IPS-NIHi7 (cell line): ENCODE results near the gene TRIM26.

Source experiments
- DNase-seq: peaks from one replicate; pipeline ENCODE4 v3.0.0; 2012; ENCODE audit warnings: mixed read lengths; ENCODE audit errors: extremely low spot score

TRIM26 gene

DNA sequence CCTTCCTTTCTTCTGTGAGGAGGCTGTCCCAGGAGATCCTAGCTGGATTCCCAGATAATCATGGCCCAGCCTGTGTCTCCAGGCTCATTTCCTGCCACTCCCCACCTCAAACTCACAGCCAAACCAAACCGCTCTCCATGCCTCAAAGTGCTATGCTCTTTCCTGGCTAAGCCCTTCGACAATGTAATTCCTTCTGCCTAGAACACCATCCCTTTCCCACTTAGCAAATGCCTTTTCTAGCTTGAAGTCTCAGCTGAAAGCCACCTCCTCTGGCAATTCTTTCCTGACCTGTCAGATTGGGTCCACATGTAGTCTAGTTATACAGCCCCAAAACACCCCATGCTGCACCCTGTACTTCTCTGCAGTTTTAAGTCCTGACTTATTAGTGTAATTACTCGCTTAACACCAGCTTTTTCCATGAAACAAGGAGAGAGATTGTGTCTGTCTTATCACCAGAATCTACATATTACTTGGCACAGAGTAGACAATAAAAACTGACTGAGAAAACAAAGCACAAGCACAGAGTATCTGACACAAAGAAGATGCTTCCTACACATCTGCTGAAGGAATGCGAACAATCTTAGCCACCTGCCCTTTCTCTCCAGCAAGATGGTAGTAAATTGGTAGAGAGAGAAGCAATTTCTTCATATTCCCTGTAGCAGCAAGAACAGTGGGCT is 5.4 kb downstream of the TRIM26 start:
- no peak for DNase-seq

DNA sequence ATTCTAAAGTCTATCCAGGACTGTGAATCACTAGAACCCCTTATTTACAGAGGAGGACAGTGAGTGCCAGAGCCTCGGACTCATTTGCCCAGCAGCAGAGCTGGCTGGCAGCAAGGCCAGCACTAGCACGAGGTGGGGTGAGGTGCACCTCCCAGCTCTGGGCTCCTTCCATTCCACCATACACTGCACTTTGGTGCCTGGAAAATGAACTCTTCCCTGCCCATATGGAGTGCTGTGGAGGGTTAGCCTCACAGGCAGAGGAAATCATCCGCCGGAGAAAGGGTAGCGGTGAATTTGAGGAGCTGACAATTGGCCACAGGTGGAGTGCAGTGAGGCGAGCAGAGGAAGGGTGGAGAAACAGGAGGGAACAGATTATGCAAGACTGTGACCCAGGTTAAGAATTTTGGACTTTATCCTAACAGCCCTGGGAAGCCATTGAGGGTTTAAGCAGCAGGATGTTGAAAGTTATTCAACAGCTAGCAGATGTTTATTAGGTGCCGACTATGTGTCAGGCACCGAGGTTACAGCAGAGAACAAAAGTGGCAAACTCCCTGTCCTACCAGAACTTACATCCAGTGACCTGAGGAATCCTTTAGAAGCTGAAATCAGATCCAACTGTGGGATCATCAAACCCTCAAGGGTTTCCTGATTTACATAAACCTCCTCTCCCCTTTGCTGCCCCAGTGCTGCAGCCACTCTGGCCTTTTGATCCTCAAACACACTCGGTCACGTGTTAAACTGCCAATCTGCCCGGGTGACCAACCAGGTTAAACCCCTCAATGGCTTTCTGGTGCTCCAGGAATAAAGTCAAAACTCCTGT is 6.2 kb downstream of the TRIM26 start:
- DNase-seq = peak; percentile 35

DNA sequence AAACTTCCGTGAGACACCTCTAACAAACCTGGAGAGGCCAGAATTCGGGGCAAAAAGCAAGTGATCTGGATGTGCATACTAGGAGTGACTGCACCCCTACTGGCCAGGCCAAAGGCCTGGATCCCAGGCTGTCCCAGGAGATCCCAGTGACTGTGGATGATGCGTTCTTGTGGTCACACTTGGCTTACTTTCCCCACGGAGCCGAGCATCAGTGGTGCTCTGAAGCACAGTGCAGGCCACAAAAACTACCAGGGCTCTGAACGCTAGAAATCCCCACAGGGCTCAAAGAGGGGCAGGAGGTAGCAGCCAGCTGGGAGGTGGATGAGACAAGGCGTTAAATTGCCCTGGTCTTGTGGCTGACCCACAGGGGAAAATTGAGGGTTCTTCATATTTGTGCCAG is 7.1 kb downstream of the TRIM26 start:
- no peak for DNase-seq

DNA sequence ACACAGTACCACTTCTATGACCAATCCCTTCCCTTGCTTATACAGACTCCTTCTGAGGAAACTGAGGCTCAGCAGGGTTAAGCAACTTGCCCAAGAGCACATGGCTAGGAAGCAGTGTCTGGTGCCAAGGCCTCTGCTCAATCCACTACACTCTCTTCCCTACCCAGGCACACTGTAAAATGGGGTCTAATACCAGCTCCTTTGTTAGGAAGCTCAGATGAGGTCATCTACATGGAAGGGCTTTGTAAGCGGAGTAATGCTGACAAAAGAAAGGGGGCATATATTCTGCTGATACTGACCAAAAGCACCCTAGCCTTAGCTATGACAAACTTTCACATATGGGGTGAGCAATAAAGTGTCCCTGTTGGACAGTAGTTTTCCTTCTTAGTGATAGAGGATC is 9.1 kb downstream of the TRIM26 start:
- DNase-seq = no peak

DNA sequence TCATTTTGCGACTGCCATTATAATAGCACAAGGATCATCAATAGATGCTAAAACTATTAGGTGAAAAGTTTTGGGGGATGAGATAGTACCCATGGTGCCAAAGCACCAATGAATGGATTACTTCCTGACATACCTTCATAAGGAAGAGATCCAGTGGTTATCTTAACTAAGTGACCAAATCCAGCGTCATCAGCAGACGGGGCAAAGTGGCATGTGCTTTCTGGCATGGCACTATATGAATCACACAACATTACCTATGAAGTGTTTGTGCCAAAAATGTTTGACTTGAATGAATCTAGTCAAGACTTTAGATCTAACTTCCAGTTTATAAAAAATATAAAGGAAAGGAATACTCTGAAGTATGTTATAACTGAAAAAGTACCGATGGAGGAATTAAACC is 10.8 kb downstream of the TRIM26 start:
- no peak for DNase-seq

DNA sequence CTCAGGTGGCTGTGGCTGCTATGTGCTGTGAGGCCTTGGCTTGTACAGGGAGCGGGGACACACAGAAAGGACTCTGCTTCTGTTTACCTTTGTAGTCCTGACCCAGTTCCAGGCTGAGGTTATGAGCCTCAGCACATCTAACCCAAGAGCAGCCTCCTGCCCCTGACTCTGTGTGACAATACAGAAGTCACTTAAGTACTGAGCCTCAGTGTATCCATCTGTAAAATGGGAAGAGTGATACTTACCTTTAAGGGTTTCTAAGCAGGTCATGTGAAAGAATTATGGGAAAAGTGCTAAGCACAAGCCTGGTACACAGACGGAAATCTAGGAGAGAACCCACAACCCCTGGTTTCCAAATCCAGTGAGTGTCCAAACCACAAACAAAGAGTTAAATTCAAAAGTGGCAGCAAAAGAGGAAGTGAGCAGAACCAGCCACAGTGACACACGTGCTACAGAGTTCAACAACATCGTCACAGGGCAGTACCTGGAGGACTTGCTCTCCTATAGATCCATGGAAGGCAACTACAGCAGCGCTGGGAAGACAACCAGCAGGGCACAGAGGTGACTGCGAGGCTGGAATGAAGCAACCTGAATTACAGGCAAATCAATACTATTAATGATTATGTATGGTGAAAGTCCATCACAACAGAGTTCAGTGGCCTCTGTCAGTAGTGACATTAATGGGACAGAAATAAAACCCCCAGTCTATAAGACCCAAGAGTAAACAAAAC is 12.5 kb downstream of the TRIM26 start:
- DNase-seq = no peak

DNA sequence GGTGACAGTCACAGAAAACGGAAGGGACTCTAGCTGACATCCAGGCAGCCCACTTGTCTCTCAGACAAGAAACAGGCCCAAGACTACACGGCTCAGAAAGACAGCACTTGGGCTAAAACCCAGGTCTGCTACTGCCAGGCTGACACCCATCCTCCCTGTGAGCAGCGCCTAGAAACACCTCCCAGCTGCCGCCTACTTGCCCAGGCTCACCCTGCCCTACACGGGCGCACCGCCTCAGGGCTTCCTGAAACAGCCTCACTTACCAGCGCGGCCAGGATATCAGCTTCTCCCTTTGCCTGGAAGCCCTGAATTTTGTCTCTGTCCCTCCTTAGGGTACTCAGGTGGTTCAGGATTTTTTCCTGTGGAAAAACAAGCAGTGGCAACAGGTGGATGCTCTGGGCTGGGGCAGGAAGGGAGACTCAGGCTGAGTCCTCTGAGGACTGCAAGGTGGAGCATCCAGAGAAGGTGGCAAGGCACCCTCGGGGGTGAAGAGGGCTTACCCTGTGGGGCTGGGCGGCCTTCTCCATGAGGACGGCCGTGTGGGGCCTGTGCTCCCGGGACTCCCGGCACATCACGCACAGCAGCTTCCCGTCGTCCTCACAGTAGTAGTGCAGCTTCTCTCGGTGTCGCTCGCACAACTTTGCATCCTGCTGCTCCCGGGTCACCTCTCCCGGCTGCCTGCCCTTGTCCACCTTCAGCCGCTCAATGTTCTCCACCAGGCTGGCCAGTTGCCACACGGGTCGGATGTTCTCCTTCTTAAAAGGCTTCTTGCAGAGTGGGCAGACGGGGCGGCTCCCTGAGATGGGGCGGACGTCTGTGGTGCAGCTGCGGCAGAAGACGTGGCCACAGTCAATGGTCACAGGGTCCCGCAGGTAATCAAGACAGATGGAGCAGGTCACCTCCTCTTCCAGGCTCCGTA is 14.8 kb downstream of the TRIM26 start:
- no peak for DNase-seq

DNA sequence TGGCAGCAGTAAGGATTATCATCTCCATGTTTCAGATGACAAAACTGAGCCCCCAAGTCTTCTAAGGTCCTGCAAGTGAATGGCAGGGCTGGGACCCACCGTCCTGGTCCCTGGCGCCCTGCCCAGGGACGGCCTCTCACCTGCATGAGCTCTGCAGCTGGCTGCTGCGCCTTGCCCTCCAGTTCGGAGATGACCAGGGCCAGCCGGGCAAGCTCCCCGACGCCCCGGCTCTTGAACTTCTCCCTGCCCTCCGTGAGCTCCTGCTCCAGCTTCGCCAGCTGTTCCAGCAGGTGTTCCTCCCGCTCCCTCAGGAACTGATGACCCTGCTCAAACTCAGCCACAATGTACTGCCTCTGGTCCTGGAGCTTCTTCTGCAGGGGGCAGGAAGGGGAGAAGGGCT is 16.8 kb downstream of the TRIM26 start:
- no peak for DNase-seq

DNA sequence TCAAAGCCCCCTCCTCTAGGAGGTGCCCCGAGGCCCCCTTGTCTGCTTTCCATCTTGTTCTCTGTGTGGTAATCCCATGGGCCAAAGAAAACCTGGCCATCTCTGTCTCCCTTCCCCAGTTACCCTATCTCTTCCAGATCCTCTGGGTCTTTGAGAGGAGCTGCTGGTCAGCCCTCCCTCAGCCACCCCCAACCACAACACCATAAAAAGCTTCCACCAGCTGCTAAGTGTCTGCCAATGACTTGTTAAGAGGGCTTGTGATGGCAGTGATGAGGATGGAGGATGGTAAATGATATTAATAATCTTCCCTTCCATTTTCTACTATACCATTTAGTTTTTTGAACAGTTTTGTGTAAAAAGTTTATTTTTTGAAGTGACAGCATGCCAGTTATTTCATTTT is 17.3 kb downstream of the TRIM26 start:
- DNase-seq = no peak

DNA sequence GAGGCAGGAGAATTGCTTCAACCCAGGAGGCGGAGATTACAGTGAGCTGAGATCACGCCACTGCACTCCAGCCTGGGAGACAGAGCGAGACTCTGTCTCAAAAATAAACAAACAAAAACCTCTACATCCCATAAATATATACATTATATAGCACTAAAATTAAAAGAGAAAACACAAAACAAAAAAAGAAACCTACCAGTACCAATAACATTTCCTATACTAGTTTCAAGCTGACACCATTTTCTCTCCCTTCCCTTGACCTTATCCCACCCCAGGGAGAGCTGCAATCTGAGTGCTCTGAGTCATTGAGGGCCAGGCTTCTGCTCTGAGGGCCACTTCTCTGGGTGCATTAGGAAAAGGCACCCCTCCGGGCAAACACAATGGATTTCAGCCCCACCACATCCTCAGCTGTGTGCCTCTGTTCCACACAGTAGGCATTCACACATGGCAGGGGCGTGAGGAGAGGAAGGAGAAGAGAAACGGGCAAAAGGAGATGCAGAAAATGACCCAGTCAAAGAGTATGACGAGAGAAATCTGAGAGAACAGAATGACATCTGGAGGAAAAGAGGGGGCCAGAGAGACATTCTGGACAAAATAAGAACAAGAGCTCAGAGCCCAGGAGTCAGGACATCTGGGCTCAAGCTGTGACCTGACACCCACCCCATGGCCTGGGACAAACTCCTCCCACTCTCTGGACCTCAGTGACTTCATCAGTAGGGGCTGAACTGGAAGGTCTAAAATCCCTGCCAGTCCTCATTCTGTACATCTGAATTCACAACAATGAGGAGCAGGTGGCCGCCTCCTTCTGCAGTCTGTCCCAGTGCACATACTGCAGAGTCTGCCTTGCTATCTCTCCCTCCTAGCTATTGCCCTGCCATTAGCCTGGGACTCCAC is 18.2 kb downstream of the TRIM26 start:
- no peak for DNase-seq

DNA sequence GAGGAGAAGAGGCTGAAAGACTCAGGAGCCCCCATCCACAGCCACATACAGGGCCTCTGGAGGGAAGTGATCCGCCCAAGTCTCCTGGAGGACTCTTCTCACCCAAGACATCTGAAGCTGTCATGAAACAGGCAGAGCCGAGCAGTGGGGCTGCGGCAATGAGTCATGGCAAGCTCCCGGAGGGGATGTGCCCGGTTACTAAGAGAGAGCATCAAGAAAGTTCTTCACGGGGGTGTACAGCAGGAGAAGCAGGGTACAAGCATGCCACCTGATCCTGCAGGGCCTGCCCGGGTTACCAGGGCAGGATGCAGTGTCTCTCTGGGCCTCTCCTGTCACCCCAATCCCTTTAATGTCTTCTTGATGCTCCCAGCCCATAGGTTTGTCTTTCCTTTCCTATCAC is 21.1 kb downstream of the TRIM26 start:
- no peak for DNase-seq

DNA sequence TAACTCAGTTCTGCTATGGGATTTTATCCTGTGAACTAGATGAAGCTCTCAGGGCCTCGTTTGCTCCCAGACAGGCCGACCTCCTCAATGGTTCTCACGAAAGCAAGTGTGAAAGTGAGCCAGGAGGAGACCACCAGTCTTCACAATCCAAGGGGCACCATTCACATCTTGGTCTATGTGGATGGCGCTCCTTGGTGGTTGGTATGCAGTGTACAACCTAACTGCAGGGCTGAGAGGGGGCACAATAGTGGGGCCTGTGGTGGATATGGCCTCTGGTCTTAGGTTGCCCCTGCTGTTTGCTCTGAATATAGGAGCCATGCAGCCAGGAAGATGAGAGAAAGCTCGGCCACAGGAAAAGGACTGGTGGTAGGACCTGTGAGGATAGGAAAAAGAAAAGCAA is 24.7 kb downstream of the TRIM26 start:
- no peak for DNase-seq

DNA sequence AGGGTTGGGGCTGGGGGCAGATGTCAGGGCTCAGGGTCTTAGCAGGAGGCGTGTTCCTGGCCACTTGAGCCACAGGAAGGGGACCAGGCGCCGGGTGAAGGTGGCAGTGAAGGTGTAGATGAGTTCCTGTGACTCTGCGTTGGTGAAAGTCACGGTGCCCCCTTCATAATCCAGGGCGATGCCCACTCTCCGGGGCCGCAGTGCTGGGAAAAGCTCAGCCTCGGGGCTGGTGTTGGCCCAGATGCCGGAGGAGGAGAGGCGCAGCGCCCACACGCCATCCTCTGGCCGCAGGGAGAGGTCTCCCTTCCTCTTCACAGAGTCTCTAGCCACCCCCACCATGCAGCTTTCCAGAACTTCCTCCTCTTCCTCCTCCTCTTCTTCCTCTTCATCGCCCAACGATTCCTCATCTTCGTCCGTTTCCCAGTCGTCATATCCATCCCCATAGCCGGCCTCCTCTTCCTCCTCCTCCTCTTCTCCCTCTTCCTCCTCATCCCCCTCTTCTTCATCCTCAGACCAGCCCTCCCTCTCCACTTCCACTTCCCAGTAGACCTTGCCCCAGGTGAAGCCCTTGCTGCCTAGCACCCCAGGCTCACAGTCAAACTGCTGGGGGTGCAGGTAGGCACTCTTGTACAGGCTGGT is 27.2 kb downstream of the TRIM26 start:
- no peak for DNase-seq

DNA sequence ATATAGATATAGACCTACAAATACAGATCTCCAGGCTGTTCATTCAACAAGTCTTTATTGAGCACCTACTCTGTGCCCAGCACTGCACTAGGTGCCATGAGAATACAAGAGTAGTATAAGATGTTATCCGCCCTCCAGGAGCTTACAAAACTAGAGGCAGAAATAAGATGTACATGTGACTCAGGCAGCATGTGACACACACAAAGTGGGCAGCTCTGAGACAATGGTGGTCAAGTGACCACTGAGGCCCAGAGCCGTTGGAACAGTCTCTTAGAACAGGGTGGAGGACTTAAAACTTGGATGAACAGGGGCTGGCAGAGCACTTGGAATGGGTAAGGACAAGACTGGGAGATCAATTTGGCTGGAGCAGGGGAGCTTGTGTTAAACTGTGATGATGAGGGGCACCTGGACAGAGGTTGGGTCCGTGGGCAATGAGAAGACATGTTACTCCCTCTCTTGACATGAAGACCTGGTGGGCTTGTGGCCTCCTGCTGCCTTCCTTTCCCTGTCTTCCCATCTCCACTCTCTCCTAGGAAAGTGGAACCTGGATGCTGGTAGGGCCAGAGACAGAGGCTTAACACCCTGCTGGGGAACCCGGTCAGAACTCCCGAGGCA is 28.7 kb downstream of the TRIM26 start:
- no peak for DNase-seq

DNA sequence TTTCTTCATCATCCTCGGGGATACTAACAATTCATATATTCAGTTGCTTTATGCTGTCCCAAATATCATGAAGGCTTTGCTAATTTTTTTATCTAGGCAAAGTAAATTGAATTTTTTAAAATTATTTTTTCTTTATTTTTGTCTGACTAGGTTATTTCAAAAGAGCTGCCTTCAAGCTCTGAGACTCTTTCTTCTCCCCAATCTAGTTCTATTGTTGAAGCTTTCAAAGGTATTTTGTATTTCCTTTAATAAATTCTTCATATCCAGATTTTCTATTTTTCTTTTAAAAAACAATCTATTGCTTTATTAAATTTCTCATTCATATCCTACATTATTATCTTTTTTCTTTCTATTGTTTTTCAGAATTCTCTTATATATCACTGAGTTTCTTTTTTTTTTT is 33.1 kb downstream of the TRIM26 start:
- no peak for DNase-seq

DNA sequence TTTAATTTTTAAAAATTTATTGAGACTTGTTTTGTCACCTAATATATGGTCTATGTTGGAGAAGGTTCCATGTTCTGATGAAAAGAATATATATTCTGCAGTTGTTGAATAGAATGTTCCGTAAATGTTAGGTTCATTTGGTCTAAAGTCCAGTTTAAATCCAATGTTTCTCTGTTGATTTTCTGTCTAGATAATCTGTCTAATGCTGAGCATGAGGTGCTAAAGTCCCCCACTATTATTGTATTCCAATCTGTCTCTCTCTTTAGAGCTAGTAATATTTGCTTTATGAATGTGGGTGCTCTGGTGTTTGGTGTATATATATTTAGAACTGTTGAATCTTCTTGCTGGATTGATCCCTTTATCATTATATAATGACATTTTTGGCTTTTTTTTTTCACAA is 34.4 kb downstream of the TRIM26 start:
- no peak for DNase-seq

DNA sequence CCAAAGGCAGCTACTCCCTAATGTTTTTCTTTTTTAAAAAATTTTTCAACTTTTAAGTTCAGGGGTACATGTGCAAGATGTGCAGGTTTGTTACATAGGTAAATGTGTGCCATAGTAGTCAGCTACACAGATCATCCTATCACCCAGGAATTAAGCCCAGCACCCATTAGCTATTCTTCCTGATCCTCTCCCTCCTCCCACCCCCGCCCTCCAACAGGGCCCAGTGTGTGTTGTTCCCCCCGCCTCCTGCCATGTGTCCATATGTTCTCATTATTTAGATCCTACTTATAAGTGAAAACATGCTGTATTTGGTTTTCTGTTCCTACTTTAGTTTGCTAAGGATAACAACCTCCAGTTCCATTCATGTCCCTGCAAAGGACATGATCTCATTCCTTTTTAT is 37.4 kb downstream of the TRIM26 start:
- DNase-seq = no peak

DNA sequence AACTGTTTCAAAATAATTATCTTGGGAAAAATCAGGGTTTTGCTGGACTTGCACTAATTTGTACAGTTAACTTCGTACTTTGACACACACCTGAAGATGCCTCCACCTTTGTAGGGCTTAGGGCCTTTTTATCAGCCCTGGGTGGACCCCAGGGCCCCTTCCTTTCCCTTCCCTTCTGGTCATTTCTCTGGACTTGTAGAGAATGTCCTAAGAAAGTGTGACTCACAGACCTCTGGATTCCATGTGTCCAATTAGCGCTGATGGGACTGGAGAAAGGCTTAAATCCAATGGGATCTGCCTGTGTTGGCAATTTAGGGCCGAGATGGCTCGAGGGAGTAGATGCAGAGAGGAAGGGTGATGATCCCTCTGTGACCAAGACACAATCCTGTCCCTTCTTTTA is 40.5 kb downstream of the TRIM26 start:
- DNase-seq = no peak

DNA sequence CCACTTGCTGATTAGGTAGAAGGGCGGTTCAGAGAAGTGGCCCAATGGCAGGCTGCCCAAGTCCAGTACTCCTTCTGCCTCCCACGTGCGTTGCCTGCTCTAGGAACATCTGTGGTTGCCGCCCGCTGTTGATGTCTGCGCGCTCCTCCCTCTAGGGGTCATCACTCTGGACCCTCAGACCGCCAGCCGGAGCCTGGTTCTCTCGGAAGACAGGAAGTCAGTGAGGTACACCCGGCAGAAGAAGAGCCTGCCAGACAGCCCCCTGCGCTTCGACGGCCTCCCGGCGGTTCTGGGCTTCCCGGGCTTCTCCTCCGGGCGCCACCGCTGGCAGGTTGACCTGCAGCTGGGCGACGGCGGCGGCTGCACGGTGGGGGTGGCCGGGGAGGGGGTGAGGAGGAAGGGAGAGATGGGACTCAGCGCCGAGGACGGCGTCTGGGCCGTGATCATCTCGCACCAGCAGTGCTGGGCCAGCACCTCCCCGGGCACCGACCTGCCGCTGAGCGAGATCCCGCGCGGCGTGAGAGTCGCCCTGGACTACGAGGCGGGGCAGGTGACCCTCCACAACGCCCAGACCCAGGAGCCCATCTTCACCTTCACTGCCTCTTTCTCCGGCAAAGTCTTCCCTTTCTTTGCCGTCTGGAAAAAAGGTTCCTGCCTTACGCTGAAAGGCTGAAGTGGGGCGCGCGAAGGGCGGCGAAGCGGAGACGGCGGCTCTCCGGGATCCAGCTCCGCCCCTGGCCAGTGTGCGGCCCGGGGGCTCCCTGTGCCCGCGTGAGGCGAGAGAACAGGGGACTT is 41.3 kb downstream of the TRIM26 start:
- peak; percentile 67 for DNase-seq
